HG03460 (cell line): Measurements from ENCODE around the gene PTPRE.
A peak's percentile ranks its signal among the peaks of the same experiment; 100 is the strongest.

ENCODE experiments used
- ATAC-seq: cut with Tn5 transposase; IDR thresholded peaks from one replicate; pipeline ENCODE4 v1.9.1; 2021; ENCODE audit not compliant: unreplicated experiment

The PTPRE gene

DNA sequence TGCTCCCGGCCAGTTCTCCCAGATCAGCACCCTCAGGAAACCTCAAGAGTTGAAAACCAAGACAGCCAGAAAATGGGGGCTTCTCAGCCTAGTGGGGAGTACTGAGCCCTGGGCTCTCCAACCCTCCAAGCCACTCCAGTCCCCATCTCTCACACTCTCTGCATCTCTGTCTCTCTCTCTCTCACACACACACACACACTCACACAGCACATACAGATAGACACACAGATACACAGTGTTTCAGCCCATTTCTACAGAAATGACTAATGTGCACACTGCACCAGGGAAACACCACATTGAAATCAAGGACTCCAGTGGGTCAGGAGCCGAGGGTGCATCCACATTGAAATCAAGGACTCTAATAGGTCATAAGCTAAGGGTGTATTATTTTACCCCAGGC lies 111.8 kb downstream of the PTPRE start:
- no peak for ATAC-seq

DNA sequence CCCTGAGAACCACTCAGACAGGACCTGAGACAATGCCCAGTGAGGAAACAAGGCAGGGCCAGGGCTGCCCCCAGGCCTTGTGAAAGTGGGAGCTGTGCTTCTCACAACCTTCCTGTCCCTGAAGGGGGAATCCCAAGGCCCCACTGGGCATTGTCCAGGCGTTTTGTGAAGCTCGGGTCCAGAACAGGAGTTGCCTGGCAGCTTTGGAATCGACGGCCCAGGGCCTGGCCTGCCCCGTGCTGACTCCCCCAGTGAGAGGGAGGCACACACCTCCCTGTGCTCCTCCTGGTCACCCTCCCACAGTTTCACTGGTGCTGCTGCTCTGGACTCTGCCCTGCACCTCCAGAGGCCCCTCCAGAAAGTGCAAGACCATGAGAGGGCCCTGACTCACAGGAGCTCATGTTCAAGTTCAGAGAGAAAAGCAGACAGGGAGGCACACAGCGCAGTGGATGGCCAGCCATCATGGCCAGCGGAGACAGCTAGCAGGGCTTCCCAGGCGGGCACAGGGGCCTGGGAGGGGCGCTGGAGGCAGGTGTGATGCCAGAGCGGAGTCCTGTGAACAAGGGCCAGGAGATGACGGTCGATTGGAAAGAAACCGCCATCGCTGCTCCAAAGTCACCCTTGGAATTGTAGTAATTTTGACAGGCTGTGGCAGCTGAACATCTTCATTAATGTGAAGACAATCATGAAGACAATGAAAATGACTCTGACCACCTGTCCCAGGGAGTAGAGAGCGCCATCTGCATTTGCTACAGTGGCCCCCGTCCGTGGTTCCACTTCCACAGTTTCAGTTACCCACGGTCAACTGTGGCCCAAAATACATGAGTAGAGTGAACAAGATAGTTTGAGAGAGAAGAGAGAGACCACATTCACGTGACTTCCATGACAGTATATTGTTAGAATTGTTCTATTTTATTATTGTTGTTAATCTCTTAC lies 115.6 kb downstream of the PTPRE start:
- no peak for ATAC-seq

DNA sequence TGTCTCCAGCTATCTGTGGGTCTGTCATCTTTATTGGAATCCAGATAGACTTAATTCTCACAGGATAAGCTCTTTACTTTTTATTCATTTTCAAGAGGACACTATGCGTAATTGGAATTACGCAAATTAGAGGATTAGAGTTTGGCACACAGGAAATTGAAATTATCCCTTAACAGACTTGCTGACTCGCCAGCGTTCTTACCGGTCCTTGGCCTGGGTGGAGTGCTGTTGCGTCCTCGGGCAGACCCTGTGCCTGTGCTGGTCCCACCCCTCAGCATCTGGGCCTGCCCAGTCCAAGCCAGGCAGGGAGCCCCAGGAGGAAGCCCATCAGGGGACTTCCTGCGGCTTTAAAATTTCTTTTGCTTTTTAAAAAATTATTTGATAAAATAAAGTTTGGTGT lies 117.5 kb downstream of the PTPRE start:
- no peak for ATAC-seq

DNA sequence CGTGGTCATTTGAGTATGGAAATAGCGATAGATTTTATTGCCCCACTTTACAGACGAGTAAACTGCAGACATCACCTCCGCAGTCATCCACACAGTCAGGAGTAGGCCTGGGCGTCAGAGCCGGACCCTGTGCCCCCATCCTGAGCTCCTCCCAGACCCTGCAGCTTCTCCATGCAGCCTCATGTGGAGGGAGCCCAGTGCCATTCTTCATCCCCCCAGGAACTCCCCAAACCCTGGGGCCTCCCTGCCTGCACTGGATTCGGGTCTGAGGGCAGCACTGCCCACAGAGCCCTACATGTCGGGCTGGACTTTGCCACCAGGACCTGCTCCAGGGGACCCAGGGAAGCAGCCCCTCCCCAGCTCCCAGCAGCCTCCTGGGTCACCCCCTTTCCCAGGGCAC lies 118.5 kb downstream of the PTPRE start:
- no peak for ATAC-seq

DNA sequence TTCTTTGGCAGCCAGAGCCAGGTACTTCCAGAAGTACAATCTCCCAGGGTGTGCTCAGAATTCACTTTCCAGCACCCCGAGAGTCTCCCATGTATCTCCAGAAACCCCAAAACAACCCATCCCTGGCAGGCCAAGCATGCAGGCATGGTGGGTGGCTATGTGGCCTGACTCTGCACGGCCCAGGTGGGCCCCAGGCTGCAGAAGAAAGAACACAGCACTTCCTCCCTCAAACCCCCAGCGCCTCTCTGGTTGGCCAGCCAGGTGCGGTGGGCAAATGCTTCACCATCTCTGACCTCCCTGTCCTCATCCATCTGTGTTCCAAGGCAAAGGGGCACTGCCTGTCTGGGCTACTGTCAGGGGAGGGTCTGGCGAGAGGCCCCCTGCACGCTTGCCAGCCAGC lies 119.0 kb downstream of the PTPRE start:
- no peak for ATAC-seq

DNA sequence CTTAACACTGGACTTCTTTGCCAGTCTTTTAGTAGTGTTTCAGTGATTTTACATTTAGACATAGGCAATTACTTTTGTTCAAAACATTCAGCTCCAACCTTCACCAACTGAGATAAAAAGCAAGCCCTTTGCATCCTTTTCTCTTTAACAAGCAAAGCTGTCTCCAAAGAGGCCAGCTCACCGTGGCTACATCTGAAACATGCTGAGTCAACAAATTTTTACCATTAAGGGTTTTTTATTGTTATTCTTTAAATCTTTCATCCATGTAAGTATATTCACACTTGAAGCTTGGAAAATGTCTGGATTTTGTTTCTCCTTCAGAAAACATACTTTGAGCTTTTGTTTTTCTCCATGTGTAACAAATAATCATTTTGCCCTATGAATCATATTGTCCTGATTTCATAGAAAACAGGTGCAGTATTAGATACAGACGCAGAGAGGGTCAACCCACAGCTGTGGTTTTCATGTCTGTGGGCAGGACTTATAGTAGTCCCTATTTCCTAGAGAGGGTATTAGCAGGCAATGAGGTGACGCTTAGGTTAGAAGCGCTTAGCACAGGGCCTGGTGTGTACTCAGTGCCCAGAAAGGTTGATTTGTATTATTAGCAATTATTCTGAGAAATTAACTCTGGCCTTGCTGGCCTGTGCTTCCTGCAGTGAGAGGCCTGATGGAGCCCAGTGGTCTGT lies 119.9 kb downstream of the PTPRE start:
- ATAC-seq, result no peak

DNA sequence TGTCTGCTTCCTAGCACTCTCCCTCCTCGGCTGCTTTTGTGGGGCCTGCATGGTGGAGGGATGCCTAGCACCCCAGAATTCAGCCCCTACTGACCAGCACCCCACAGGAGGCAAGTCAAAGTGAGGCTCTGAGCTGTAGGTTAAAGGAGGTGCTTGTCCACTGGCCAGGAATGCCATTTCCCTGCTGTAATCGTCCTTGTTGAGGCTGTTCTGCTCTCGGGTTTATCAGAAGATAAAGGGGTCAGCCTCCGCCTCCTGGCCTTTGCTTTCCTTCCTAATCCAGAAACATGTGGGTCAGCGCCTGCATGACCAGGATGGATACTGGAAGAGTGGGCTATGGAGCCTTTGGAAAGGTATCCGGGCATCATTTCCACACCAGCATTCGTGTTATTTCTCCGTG lies 120.4 kb downstream of the PTPRE start:
- ATAC-seq, result no peak

DNA sequence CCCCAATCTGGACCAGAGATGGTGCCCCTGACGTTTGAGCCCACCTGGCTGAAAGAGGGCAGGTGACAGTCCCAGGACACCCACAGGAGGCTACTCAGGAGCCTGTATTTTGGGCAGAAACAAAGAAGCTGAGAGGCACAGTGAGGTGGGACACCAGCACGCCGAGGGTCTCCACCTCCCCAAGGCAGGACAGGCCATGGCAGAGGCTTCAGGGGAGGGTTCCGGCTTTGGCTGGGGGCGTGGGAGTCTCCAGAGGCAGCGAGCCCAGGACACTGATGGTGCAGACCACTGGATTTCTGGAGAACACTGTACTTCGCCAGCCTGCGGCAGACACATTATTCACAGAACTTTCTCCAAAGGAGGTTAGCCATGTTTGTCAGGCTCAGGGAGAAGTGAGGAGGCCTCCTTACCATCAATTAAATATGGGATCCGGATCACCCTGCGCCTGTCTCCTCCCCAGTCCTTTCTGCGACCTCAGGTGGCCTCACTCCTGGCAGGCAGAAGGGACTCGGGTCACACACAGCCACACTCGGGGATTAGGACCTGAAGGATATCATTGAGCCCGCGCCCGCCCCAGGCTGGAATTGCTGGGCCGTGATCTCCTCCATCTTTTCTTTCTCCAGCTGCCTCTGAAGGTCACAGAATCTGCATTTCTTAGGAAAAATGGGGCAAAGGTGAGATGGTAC lies 121.1 kb downstream of the PTPRE start:
- ATAC-seq, result no peak

DNA sequence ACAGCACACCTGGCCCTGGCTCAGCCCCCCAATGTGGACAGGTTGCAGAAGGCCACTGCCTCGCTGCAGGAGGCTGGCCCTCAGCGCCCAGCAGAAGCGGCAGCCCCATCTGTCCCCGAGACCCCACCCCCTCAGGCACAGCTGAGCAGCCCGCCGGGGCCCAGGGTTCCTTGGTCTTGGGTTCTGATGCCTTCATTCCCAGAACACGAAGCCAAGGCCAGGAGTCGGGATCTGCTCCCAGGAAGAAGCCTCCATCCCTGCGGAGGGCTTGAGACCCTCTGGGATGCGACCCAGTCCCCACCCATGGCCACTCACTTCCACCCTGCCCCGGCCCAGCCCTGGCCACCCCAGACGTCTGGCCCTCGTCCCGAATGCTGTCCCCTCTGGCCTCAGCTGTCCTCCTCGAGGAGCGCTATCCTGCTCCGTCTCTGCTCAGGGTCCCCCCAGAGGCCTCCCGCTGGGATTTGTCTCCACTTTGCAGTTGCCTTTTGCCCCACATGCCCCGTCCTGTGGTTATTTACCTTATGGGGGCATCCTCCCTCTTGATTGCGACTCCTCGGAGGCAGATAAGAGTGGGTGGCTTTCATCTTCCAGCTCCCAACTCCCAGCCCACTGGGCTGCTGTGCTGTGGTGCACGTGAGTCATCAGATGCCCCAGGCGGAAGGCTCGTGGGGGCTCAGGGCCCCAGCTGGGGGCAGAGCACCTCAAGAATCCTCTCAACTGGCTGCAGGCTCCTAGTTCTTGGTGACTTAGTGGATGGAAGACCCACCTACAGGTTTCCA lies 121.8 kb downstream of the PTPRE start:
- ATAC-seq, result no peak

DNA sequence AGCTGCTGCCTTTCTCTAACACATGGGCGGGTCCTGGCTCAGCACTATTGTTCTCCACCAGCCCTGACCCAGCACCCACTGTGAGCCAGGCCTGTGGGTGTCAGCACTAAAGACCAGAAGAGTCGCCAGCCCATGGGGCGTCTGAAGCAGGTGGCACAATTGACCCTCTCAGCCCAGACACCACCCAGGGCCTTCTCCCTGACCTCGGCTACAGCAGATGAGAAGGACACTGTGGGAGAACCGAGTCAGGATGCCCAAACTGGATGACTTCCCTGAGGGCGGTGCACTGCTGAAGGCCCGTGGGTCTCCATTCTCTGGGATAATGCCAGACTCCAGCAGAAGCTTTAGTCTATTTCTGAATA lies 122.4 kb downstream of the PTPRE start:
- no peak for ATAC-seq

DNA sequence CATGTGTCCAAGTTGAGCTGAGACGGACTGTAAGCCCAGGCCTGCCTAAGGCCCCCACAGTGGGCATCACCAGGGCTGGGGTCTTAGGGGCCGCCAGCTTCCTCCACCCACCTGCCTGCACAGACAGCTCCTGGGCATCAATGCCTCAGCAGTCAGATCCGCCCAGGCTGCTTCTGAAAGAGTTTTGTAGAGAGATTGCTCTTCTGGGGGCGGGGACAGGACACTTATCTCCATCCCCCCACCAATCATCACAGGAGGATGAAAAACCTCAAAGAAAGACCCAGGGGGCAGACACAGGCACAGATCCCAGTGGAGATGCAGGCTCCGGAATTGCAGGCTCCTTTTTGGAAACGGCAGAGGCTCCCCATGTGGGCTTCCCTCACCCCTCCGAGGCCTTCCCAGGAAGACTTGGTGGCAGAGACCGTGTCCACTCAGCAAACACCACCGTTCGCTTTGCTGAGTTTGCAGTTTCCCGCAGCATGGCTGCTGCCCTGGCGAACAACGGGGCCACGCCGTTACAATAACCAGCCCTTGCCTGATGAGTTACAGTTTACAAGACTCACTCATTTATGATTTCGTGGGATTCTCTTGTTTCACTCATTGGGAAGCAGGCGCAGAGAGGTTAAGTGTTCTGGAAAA lies 122.9 kb downstream of the PTPRE start:
- no peak for ATAC-seq

DNA sequence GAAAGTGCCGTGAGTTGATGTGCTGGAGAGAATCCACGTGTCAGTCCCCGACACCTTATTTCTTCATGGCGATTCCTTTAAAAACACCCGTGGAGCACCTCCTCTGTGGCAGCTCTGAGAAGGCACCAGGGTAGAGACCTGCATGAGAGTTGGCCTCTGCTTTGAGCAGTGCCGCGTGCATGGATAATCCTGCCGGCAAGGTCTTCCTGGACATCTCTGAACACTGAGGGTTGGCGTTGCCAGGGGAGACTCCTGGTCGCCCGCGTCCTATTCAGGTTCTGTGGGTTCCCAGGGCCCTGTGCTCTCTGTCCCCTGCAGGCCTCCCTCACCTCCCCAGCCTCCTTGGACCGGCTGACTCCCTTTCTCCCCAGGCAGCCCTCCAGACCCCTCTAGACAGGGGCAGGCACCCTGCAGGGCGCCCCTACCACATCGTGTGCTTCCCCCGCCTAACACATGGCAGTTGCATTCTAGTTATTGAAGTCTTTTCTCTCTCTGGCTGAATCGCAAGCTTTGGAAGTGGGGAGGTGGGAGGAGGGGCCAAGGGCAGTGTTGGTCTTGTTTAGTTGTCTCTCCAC lies 123.7 kb downstream of the PTPRE start:
- ATAC-seq, result no peak

DNA sequence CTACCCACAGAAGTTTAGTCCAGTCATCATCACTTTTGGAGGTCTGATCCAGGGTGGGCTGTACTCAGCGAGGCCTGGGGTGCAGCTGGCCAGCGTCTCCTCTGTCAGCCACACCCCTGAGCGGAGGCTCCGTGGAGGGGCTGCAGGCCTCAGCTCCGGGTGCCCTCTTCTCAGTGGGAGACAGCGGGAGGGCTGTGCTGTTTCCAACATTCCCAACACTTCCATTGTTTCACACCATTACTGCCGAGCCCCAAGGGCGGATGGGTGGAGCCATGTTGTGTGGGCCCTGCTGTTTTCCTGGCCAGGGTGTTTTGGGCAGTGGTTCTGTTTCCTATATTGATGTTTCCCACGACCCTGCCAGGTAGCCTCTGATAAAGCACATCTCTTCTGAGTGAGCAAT lies 124.3 kb downstream of the PTPRE start:
- ATAC-seq, result no peak

DNA sequence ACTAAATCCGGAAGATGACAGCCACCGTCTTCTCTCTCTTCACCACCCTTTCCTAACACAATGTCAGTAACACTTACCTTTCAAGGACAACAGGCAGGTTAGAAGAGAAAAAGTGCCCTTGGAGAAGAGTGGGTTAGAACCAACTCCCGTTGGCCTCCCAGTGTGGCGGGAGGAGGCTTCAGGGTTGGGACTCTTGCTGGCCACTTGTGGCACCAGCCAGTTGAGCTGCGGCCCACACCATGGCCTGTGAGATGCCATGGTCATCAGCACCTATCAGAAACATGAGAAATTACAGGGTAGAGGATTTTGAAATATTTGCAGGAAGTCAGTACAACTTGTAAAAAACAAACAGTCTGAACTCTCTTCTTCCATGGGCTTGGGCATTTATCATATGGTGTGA lies 125.6 kb downstream of the PTPRE start:
- ATAC-seq, result no peak

DNA sequence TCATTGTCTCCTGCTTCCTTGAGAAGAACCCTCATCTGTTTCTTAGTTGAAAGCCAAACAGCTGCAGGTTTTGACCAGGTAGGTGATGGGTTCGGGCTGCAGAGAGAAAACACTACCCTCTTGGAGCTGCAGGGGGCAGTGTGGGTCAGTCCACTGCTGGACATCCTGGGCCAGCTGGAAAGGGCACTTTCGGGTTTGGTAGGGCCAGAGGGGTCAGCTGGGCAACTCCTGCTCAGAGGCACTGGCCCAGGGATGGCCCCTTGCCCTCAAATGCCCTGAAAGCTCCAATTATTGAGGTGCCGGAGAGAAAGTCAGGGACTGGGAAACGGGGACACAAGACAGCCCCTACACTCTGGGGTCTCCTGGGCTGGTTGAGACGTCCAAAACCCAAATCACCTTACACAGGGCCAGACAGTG lies 128.7 kb downstream of the PTPRE start:
- ATAC-seq, result peak; percentile 65

DNA sequence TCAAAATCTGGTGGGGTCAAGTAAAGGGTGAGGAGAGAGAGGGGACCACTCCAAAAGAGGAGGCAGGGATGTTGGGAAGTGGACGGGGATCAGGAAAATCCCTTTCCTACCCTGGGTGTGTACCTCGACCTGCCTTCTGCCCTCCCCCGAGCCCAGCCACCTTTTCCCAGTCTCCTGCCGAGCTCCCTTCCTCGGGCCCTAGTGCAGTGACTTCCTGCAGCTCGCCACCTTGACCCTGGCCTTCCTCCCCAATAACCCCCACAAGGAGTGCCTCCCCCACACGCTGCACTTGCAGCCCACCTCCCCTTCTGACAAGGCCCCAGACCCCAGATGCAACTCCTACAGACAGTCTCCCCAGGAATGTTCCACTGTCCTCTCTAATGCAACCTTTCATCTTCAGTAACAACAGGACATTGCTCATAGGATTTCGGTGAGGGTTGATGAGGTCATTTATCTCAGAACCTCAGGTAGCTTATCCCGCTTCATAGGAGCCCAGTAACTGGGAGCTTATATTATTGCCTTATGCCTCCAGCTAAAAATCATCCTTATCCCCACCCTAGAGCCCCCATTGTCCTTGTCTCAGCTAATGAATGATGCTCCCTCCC lies 129.2 kb downstream of the PTPRE start:
- no peak for ATAC-seq

DNA sequence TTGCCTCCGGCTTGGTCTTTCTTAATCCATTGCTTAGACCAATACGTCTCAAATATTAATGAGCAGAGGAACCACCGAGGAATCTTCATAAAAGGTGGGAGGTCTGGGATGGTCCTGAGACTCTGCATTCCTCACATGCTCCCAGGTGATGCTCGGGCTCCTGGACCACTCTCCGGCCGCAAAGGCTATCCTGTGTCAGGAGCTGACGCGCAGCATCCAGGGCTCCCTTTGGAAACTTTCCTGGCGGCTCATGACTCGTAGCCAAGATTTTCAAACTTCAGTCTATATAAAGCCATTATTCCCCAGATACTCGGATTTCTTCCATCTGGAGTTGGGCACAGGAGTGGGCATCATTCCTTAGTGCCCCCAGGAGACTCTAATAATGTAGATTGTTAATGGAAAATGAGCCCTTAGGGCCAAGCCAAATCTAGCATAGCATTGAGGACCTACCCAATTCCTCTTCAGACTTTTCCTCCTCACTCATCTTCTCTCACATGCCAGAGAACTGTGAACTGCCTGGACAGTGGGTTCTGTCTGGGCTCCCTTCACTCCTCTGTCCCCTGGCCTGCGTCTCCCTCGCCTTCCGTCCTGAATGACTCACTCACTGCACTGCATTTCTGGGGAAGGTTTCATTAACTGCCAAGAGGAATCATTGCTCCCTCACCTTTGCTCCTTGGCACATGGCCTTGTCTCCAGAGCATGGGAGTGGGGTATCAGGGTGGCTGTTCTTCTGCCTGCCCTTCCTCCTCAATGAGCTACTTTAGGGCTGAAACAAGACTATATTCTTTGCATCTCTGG lies 130.0 kb downstream of the PTPRE start:
- ATAC-seq, result no peak

DNA sequence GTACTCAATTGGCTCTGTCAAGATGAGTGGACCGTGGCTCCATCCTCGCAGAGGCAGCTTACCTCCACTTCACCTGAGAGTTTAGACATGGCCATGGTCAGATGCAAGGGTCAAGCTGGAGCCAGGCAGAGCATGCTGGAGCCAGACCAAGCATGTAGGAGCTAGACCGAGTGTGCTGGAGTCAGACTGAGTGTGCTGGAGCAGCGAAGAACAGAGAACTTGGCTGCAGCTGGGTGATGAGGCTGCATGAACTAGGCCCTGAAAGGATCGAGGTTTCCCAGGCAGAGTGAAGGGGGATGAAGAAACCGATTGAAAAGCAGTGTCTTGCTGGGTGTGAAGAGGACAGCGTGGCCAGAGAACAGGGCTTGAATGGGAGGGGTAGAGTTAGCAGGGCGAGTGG lies 133.2 kb downstream of the PTPRE start:
- ATAC-seq, result no peak

DNA sequence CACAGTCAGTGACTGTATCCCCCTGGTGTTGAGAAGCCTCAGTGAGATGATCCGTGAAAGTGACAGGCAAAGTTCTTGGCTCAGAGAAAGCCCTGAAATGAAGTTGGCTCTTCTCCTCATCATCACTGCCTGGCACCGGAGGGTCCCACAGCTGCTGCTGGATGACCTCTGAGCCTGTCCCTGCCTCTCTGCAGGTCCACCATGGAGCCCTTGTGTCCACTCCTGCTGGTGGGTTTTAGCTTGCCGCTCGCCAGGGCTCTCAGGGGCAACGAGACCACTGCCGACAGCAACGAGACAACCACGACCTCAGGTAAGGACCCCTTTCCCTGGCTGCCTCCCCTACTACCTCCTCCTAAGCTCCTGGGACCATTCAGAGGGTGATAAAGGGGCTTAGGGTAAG lies 133.8 kb downstream of the PTPRE start:
- no peak for ATAC-seq
